Psoas muscle (tissue), 8 donors: Measurements from ENCODE around the gene TMC4. TPM values are rescaled to one million over a fixed set of nuclear protein-coding genes. Genes with fewer than 3 reads are reported as not detected.

Experiments
- ATAC-seq, 4 donors: fragments of 200-7000 bp; cut with Tn5 transposase; one replicate each; pipeline ENCODE4 v1.9.1; 2020; ENCODE audit warnings: moderate library complexity in 3 of 4, mild to moderate bottlenecking in 2 of 4
- DNase-seq, 2 donors: peaks; one replicate each; pipeline ENCODE4 v3.0.0-alpha.2; 2020
- H3K27ac ChIP-seq: fragments of 200-600 bp; one replicate; pipeline ENCODE4 v1.8.0; 2022
- H3K27me3 ChIP-seq, 3 donors: fragments of 200-600 bp in 1 of 3; one replicate each; pipeline versions ENCODE4 v1.6.1 to v1.8.0; 2013 to 2022; ENCODE audit warnings: low read length in 2 of 3, mild to moderate bottlenecking in 2 of 3, moderate library complexity in 1 of 3; ENCODE audit not compliant: insufficient read depth in 3 of 3
- H3K36me3 ChIP-seq, 2 donors: fragments of 200-600 bp in 1 of 2; one replicate each; pipeline versions ENCODE4 v1.6.1 to v1.8.0; 2013 to 2022; ENCODE audit warnings: low read depth in 1 of 2, mild to moderate bottlenecking in 1 of 2, moderate library complexity in 1 of 2; ENCODE audit not compliant: insufficient read depth in 1 of 2
- H3K4me1 ChIP-seq: fragments of 200-600 bp; one replicate; pipeline ENCODE4 v1.8.0; 2022
- H3K4me3 ChIP-seq: fragments of 200-600 bp; one replicate; pipeline ENCODE4 v1.8.0; 2022; ENCODE audit warnings: mild to moderate bottlenecking
- H3K9me3 ChIP-seq: fragments of 200-600 bp; one replicate; pipeline ENCODE4 v1.8.0; 2022
- WGBS, 3 donors: extraction: QIAGEN DNeasy Blood & Tissue Kit; methylation state at CpG; one replicate each; pipeline versions ENCODE4 v1.1.6 to v1.1.7; 2013; 5-methylcytosine and 5-hydroxymethylcytosine counted together
- intact Hi-C, 2 donors: fragments of 100-400 bp; cut with DNase I; formaldehyde crosslinking; loops; one replicate each; pipeline versions ENCODE4 v1.11.0 to v1.14.2; 2022
- polyA plus RNA-seq, 3 donors: library from polyadenylated mRNA; stranded (reverse); fragments of 200-250 nt; gene quantifications; one replicate each; pipeline ENCODE4 v1.2.3, GENCODE V29; 2013
- total RNA-seq, 4 donors: library from RNA; stranded (reverse); fragmentation: NEBNext Ultra II Directional in 2 of 4; extraction: Animal tissue kit (Norgen Biotek cat#: 25700) in 2 of 4; gene quantifications; one replicate each; pipeline versions ENCODE4 v1.2.1 to v1.2.4, GENCODE V29; 2021 to 2023
- TF ChIP-seq, protein P1 (sequence below): fragments of 200-600 bp; IDR thresholded peaks from one replicate; pipeline ENCODE4 v1.8.0; 2022; ENCODE audit warnings: antibody characterized with exemption
- donor health status: healthy with polysubstance abuse.
- donor health status: DM: no; HTN: no; CAD: no; lungs with moderate emphysema.
- donor health status: Bipolar disorder and iron deficiency.
- donor health status: healthy.
- donor health status: DM: yes; HTN: yes; CAD: no.
- donor health status: DM: no; HTN: no; CAD: no.
- donor health status: DM: no; HTN: no; CAD: no.
- donor health status: DM: yes; HTN: yes; CAD: no.

Gene TMC4
- total and polyA plus RNA-seq, 7 donors: 0.55 to 2.5 (median 0.70) TPM; not detected in 1

- DNase-seq: peak; percentile 89 to 90
- intact Hi-C loops: no loop called here
- Histone ChIP-seq H3K4me3 (no peak overlapping the region), H3K36me3 (peaks cover 14 to 38% of the 10 kb centered on the region in 2 donors), H3K4me1 (peaks cover 47% of the 10 kb centered on the region), H3K27ac (peak overlapping the region; percentile 79), H3K9me3 (no peaks in the 10 kb centered on the region), H3K27me3 (no peaks in the 10 kb centered on the region)
- TF ChIP-seq, protein P1, sequence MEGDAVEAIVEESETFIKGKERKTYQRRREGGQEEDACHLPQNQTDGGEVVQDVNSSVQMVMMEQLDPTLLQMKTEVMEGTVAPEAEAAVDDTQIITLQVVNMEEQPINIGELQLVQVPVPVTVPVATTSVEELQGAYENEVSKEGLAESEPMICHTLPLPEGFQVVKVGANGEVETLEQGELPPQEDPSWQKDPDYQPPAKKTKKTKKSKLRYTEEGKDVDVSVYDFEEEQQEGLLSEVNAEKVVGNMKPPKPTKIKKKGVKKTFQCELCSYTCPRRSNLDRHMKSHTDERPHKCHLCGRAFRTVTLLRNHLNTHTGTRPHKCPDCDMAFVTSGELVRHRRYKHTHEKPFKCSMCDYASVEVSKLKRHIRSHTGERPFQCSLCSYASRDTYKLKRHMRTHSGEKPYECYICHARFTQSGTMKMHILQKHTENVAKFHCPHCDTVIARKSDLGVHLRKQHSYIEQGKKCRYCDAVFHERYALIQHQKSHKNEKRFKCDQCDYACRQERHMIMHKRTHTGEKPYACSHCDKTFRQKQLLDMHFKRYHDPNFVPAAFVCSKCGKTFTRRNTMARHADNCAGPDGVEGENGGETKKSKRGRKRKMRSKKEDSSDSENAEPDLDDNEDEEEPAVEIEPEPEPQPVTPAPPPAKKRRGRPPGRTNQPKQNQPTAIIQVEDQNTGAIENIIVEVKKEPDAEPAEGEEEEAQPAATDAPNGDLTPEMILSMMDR: no peak
- ATAC-seq: peak; percentile 81 to 85 (median 84)
- 48 to 51% (median 49%) methylated on average over 10 of the region's 10 CpGs for WGBS, 3 donors
These were observed 37.0 kb upstream of the TMC4 start for GRCh38 chr19:54209811-54210494.

DNA sequence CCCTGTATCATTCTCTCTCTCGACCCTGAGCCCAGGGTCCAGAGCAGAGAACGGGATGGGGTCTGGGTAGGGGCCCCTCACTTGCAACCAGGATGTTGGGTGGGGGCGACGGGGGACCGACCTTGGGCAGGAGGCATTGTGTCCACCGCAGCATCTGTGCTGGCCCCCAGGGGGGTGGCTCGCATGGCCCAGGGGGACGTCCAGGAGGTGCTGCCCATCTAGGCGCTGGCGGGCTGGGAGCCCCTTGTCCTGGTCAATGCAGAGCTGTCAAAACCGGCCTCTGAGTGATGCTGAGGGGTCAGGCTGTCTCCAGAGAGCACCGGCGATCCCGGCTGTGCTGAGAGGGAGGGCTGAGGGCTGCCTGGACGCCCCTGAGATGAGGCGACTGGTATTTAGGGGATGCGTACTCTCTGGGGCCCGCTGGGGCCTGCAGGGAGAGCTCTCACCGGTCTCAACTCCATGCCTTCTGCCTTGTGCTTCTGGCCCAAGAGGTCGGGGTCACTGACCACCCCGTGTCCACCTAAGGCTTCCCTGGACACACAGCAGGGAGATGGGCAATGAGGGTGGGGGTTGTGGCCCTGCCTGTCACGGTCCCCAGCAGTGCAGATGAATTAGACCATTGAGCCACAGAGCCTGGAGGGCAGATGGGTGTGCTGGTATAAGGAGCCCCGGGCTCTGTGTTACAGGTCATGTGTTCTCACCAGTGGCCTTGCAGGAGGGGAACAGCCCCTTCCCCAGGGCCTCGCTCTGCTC is 36.3 kb upstream of the TMC4 start:
- intact Hi-C loops: no loop called here
- Histone ChIP-seq H3K36me3 (peaks cover 16 to 45% of the 10 kb centered on the region in 2 donors), H3K27me3 (no peaks in the 10 kb centered on the region), H3K4me1 (peaks cover 54% of the 10 kb centered on the region), H3K27ac (peak overlapping the region; percentile 79), H3K9me3 (no peaks in the 10 kb centered on the region), H3K4me3 (no peak overlapping the region)
- WGBS, 3 donors: 49 to 60% (median 57%) methylated on average over 19 to 24 of the region's 24 CpGs
- TF ChIP-seq, protein P1: no peak
- DNase-seq (no peak), ATAC-seq (peak; percentile 7 to 28 (median 15))

DNA sequence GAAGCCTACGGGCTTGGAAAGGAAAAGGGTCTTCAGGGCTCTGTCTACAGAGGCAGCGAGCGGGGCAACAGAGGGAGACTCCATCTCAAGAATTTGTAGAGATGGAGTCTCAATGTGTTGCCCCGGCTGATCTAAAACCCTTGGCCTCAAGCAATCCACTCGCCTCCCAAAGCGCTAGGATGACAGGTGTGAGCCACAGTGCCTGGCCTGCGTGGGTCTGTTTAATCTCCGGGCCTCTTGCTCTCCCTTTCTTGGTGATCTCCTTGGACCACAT is 35.8 kb upstream of the TMC4 start:
- DNase-seq (no peak), ATAC-seq (peak in 1 of 4 donors; percentile 1)
- intact Hi-C loops: no loop called here
- Histone ChIP-seq H3K4me3 (no peak overlapping the region), H3K27me3 (no peaks in the 10 kb centered on the region), H3K36me3 (peaks cover 16 to 50% of the 10 kb centered on the region in 2 donors), H3K27ac (peak overlapping the region; percentile 79), H3K4me1 (peaks cover 59% of the 10 kb centered on the region), H3K9me3 (no peaks in the 10 kb centered on the region)
- 50 to 58% (median 53%) methylated on average over 8 of the region's 8 CpGs for WGBS, 3 donors
- TF ChIP-seq, protein P1: no peak

- H3K9me3 ChIP-seq: no peaks in the 10 kb centered on the region
- H3K4me3 ChIP-seq: peak overlapping the region; percentile 18
- peaks cover 65% of the 10 kb centered on the region for H3K4me1 ChIP-seq
- intact Hi-C loops: no loop called here
- DNase-seq (peak in 1 of 2 donors; percentile 73), ATAC-seq (peak; percentile 15 to 37 (median 22))
- TF ChIP-seq, protein P1: no peak
- H3K27ac ChIP-seq: peak overlapping the region; percentile 79
- H3K36me3 ChIP-seq: peaks cover 16 to 56% of the 10 kb centered on the region in 2 donors
- 64 to 72% (median 66%) methylated on average over 18 of the region's 18 CpGs for WGBS, 3 donors
- H3K27me3 ChIP-seq: no peaks in the 10 kb centered on the region
These were observed 35.2 kb upstream of the TMC4 start for GRCh38 chr19:54207983-54208783.
